Upper lobe of left lung (tissue), 6 donors: ENCODE results near the gene ABCF1. TPM values are rescaled to one million over a fixed set of nuclear protein-coding genes. Genes with fewer than 3 reads are reported as not detected.

Experiments used
- ATAC-seq, 2 donors: fragments of 200-7000 bp; cut with Tn5 transposase; one replicate each; pipeline ENCODE4 v1.9.1; 2022; ENCODE audit warnings: mild to moderate bottlenecking in 2 of 2, moderate library complexity in 2 of 2; ENCODE audit not compliant: low FRiP score in 2 of 2
- DNase-seq, 2 donors: peaks; one replicate each; pipeline ENCODE4 v3.0.0-alpha.2; 2019 to 2020
- H3K27ac ChIP-seq, 4 donors: fragments of 200-600 bp; sonication (generic); one replicate each; pipeline ENCODE4 v1.5.1; 2016 to 2019
- H3K27me3 ChIP-seq, 4 donors: fragments of 200-600 bp; sonication (generic); one replicate each; pipeline ENCODE4 v1.5.1; 2017 to 2019
- H3K36me3 ChIP-seq, 4 donors: fragments of 200-600 bp; sonication (generic); one replicate each; pipeline ENCODE4 v1.5.1; 2016 to 2019
- H3K4me1 ChIP-seq, 4 donors: fragments of 200-600 bp; sonication (generic); one replicate each; pipeline ENCODE4 v1.5.1; 2018 to 2019
- H3K4me3 ChIP-seq, 4 donors: fragments of 200-600 bp; sonication (generic); one replicate each; pipeline ENCODE4 v1.5.1; 2017 to 2019; ENCODE audit warnings: mild to moderate bottlenecking in 2 of 4, moderate library complexity in 1 of 4
- H3K9me3 ChIP-seq, 4 donors: fragments of 200-600 bp; sonication (generic); one replicate each; pipeline ENCODE4 v1.5.1; 2018 to 2019
- EP300 ChIP-seq, 4 donors: sonication (generic); formaldehyde crosslinking; IDR thresholded peaks; one replicate each; pipeline ENCODE4 v1.5.1; 2017; ENCODE audit warnings: antibody characterized with exemption in 4 of 4, control low read depth in 2 of 4
- POLR2A ChIP-seq, 4 donors: fragments of 450-650 bp; IDR thresholded peaks; one replicate each; pipeline ENCODE4 v1.5.1; 2016 to 2017; ENCODE audit warnings: antibody characterized with exemption in 4 of 4, mild to moderate bottlenecking in 2 of 4
- POLR2AphosphoS5 ChIP-seq, 2 donors: sonication (generic); formaldehyde crosslinking; IDR thresholded peaks; one replicate each; pipeline ENCODE4 v1.5.1; 2017; ENCODE audit warnings: antibody characterized with exemption in 2 of 2
- WGBS, 2 donors: methylation state at CpG; one replicate each; pipeline ENCODE4 v1.1.5; 2017 to 2018; 5-methylcytosine and 5-hydroxymethylcytosine counted together
- total RNA-seq, 6 donors: library from RNA; depleted of rRNA in 4 of 6; stranded (reverse); fragments of >200 nt in 4 of 6; gene quantifications; one replicate each; pipeline versions ENCODE4 v1.1.0 to v1.2.1, GENCODE V29; 2016 to 2021
- TF ChIP-seq, protein P1 (sequence below), 6 experiments: fragments of 450-650 bp in 4 of 6; fragments of 200-600 bp in 2 of 6; sonication (generic) in 2 of 6; IDR thresholded peaks; one replicate each; pipeline ENCODE4 v1.5.1; 2016 to 2019; ENCODE audit warnings: antibody characterized with exemption in 6 of 6
- donor health status: DM: no; HTN: no; CAD: no; lungs with moderate emphysema.
- donor health status: DM: no; HTN: yes; CAD: no; lungs with severe emphysema.

The ABCF1 gene
- total RNA-seq, 6 donors from 2014 or later = 41.2 to 57.6 (median 52.9) TPM

DNA sequence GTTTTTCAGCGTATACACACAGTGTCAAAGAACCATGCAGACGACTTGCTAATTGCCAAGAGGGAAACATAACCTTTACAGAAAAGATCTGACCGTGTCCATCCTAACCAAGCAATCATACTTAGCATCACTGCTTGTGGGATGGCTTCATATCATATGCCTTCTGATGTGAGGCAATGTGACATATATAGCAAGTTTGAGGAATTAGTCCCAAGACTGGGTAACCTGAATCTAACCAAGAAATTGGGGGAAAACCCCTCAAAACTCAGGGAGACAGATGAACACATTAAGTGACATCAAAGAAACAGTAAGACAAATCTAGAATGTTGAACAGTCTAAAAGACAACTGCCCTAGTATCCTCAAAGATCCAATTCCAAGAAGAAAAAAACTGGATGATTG, 33.3 kb upstream of the ABCF1 start:
- ATAC-seq (no peak), DNase-seq (no peak)
- H3K36me3 ChIP-seq = no peaks in the 10 kb centered on the region
- no peak overlapping the region for H3K4me3 ChIP-seq
- TF ChIP-seq, protein P1, sequence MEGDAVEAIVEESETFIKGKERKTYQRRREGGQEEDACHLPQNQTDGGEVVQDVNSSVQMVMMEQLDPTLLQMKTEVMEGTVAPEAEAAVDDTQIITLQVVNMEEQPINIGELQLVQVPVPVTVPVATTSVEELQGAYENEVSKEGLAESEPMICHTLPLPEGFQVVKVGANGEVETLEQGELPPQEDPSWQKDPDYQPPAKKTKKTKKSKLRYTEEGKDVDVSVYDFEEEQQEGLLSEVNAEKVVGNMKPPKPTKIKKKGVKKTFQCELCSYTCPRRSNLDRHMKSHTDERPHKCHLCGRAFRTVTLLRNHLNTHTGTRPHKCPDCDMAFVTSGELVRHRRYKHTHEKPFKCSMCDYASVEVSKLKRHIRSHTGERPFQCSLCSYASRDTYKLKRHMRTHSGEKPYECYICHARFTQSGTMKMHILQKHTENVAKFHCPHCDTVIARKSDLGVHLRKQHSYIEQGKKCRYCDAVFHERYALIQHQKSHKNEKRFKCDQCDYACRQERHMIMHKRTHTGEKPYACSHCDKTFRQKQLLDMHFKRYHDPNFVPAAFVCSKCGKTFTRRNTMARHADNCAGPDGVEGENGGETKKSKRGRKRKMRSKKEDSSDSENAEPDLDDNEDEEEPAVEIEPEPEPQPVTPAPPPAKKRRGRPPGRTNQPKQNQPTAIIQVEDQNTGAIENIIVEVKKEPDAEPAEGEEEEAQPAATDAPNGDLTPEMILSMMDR (IDR thresholded peaks at IDR 0.05) = no peak
- TF ChIP-seq POLR2A (IDR thresholded peaks at IDR 0.05) = no peak
- no peak for TF ChIP-seq POLR2AphosphoS5 (IDR thresholded peaks at IDR 0.05)
- TF ChIP-seq EP300 (IDR thresholded peaks at IDR 0.05) = no peak
- no peaks in the 10 kb centered on the region for H3K9me3 ChIP-seq
- 77 to 78% methylated on average over 3 of the region's 3 CpGs for WGBS, 2 donors
- H3K27me3 ChIP-seq = no peaks in the 10 kb centered on the region
- H3K4me1 ChIP-seq = peaks cover 12 to 20% (median 12%) of the 10 kb centered on the region in 4 donors
- H3K27ac ChIP-seq = no peak overlapping the region

DNA sequence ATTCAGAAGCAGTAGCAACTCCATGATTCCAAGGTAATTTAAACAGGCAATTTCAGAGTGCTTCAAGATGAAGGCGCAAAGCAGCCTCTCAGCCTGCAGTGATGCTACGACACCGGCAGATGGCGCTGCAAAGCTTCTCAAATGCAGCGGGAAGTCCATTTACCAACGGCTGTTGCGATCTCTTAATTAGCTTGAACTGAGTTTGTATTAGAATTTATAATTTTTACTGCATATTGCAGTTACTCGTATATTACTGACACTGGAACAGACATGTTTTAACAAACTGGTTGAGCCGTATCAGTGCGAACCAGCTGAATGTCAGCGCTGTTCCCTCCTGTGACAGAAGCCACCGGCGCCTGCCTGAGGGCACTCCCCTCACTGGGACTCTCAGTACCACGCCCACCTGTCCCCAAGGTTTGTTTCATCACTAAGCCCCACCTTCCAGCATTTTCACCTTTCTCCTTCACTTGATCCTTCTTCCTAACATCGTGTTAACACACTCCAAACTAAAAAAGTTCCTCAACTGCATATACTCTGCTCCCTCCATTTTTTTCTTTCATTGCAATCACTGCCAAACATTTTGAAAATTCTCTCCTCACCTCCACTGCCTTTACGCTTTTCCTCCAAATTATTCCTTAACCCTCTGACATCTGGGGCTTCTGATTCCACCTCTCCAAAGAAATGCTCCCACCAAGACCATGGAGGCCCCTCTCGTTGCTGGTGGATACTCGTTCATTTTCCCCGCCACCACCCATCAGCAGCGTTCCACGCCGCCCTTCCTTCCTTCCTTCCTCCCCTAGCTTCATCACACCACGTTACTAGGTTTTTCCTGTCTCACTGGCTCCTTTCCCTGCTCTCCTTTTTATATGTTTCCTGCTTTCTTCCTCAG, 29.5 kb upstream of the ABCF1 start:
- ATAC-seq (peak; percentile 78 to 91), DNase-seq (peak in 1 of 2 donors; percentile 90)

DNA sequence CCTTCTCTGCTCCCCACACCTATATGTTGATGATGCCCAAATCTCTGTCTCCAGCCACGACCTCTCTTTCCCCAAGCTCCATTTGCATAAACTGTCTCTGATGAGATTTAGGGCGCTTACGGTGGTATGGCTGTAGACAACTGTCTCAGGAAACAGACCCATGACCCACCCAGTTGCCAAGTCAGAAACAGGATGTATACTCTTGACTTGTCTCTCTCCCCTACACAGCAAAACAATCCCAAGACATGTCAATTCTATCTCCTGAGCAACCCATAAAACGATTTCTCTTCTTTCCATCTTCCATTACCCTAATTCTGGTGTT, 28.9 kb upstream of the ABCF1 start:
- H3K27ac ChIP-seq = peak overlapping the region; percentile 60 to 88 (median 78)
- TF ChIP-seq EP300 (IDR thresholded peaks at IDR 0.05) = no peak
- TF ChIP-seq POLR2AphosphoS5 (IDR thresholded peaks at IDR 0.05) = no peak
- TF ChIP-seq, protein P1 (IDR thresholded peaks at IDR 0.05) = no peak
- no peak for TF ChIP-seq POLR2A (IDR thresholded peaks at IDR 0.05)
- peaks cover 0 to 22% (median 12%) of the 10 kb centered on the region in 4 donors for H3K36me3 ChIP-seq
- no peak for DNase-seq
- ATAC-seq = peak in 1 of 2 donors; percentile 25
- peaks cover 22 to 26% (median 25%) of the 10 kb centered on the region in 4 donors for H3K4me1 ChIP-seq
- no peaks in the 10 kb centered on the region for H3K27me3 ChIP-seq
- H3K9me3 ChIP-seq = no peaks in the 10 kb centered on the region
- WGBS, 2 donors = 13 to 15% methylated on average over 4 of the region's 4 CpGs
- H3K4me3 ChIP-seq = peak overlapping the region in 3 of 4 donors; percentile 30 to 37 (median 35)

More for the DNA sequence above, 29.5 kb upstream of the ABCF1 start:
- Histone ChIP-seq H3K27me3 (no peaks in the 10 kb centered on the region), H3K4me3 (peak overlapping the region; percentile 17 to 37 (median 32)), H3K27ac (peak overlapping the region; percentile 60 to 88 (median 78)), H3K36me3 (peaks cover 0 to 16% (median 8%) of the 10 kb centered on the region in 4 donors), H3K9me3 (no peaks in the 10 kb centered on the region), H3K4me1 (peaks cover 22 to 26% (median 25%) of the 10 kb centered on the region in 4 donors)
- TF ChIP-seq EP300 (IDR thresholded peaks at IDR 0.05) = peak in 1 of 4 donors; percentile 64
- TF ChIP-seq, protein P1 (IDR thresholded peaks at IDR 0.05) = peak; percentile 76 to 97 (median 90)
- TF ChIP-seq POLR2AphosphoS5 (IDR thresholded peaks at IDR 0.05) = peak; percentile 50 to 58
- TF ChIP-seq POLR2A (IDR thresholded peaks at IDR 0.05) = peak in 1 of 4 donors; percentile 6
- WGBS, 2 donors = 9 to 11% methylated on average over 23 of the region's 23 CpGs

DNA sequence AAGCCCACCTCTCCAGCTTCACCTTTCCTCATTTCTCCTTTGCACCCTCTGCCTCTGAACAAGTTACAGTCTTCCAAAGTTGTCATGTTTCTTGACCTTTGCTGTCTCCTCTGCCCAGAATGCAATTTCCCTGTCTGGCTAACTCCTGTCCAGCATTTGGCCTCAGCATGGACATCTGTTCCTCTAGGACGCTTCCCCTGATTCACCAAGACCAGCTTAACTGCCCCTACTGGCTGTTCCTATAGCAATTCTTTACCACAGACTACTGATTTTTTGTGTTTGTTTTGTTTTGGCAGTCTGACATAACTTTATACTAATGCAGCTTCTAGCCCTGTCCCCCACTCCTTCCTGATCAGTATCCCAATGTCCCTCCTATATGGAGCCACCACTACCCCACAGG, 28.3 kb upstream of the ABCF1 start:
- H3K4me1 ChIP-seq = peaks cover 22 to 26% (median 25%) of the 10 kb centered on the region in 4 donors
- TF ChIP-seq EP300 (IDR thresholded peaks at IDR 0.05) (no peak), POLR2A (IDR thresholded peaks at IDR 0.05) (no peak), POLR2AphosphoS5 (IDR thresholded peaks at IDR 0.05) (no peak)
- TF ChIP-seq, protein P1 (IDR thresholded peaks at IDR 0.05) = no peak
- no peaks in the 10 kb centered on the region for H3K27me3 ChIP-seq
- no peak for ATAC-seq
- H3K27ac ChIP-seq = peak overlapping the region; percentile 60 to 88 (median 78)
- no peak overlapping the region for H3K4me3 ChIP-seq
- H3K36me3 ChIP-seq = peaks cover 0 to 23% (median 14%) of the 10 kb centered on the region in 4 donors
- no peaks in the 10 kb centered on the region for H3K9me3 ChIP-seq
- no peak for DNase-seq
- 63 to 75% methylated on average over 1 of the region's 1 CpG for WGBS, 2 donors
